ENCODE measurements around the gene ZNF776.

DNA sequence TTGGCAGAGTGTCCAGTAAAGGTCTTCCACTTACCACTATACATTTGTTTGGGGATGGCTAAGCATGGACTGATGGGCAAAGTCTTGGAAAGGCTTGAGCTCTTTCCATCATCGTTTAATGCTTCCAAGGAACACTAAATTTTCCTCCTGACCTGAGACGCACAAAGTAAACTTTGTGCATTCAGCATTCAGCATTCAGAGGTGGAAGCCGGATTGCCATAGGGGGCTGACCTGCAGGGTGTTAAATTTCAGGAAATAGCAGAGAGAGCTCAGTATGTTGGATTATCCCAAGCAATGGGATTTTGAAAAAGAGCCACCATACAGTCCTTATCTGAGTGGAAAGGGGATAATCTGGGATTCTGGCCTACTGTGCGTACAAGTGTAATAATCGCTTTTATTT is 54.1 kb downstream of the ZNF776 start:
- TF ChIP-seq, protein P1, sequence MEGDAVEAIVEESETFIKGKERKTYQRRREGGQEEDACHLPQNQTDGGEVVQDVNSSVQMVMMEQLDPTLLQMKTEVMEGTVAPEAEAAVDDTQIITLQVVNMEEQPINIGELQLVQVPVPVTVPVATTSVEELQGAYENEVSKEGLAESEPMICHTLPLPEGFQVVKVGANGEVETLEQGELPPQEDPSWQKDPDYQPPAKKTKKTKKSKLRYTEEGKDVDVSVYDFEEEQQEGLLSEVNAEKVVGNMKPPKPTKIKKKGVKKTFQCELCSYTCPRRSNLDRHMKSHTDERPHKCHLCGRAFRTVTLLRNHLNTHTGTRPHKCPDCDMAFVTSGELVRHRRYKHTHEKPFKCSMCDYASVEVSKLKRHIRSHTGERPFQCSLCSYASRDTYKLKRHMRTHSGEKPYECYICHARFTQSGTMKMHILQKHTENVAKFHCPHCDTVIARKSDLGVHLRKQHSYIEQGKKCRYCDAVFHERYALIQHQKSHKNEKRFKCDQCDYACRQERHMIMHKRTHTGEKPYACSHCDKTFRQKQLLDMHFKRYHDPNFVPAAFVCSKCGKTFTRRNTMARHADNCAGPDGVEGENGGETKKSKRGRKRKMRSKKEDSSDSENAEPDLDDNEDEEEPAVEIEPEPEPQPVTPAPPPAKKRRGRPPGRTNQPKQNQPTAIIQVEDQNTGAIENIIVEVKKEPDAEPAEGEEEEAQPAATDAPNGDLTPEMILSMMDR (CRISPR knock-in tag; IDR thresholded peaks at IDR 0.05) = no peak
- no peak for TF ChIP-seq MAFF (IDR thresholded peaks at IDR 0.05; ENCODE audit: low read depth, low read length)
- TF ChIP-seq MIER3 (CRISPR knock-in tag; IDR thresholded peaks at IDR 0.05; ENCODE audit: borderline replicate concordance) = no peak
- no peak for TF ChIP-seq SRF (IDR thresholded peaks at IDR 0.05; ENCODE audit: low read depth, low read length)
- TF ChIP-seq, protein P2, sequence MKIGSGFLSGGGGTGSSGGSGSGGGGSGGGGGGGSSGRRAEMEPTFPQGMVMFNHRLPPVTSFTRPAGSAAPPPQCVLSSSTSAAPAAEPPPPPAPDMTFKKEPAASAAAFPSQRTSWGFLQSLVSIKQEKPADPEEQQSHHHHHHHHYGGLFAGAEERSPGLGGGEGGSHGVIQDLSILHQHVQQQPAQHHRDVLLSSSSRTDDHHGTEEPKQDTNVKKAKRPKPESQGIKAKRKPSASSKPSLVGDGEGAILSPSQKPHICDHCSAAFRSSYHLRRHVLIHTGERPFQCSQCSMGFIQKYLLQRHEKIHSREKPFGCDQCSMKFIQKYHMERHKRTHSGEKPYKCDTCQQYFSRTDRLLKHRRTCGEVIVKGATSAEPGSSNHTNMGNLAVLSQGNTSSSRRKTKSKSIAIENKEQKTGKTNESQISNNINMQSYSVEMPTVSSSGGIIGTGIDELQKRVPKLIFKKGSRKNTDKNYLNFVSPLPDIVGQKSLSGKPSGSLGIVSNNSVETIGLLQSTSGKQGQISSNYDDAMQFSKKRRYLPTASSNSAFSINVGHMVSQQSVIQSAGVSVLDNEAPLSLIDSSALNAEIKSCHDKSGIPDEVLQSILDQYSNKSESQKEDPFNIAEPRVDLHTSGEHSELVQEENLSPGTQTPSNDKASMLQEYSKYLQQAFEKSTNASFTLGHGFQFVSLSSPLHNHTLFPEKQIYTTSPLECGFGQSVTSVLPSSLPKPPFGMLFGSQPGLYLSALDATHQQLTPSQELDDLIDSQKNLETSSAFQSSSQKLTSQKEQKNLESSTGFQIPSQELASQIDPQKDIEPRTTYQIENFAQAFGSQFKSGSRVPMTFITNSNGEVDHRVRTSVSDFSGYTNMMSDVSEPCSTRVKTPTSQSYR (CRISPR knock-in tag; IDR thresholded peaks at IDR 0.05; ENCODE audit: borderline replicate concordance) = no peak
- no peak for TF ChIP-seq ZSCAN20 (CRISPR knock-in tag; IDR thresholded peaks at IDR 0.05; ENCODE audit: borderline replicate concordance)
- TF ChIP-seq, protein P3, sequence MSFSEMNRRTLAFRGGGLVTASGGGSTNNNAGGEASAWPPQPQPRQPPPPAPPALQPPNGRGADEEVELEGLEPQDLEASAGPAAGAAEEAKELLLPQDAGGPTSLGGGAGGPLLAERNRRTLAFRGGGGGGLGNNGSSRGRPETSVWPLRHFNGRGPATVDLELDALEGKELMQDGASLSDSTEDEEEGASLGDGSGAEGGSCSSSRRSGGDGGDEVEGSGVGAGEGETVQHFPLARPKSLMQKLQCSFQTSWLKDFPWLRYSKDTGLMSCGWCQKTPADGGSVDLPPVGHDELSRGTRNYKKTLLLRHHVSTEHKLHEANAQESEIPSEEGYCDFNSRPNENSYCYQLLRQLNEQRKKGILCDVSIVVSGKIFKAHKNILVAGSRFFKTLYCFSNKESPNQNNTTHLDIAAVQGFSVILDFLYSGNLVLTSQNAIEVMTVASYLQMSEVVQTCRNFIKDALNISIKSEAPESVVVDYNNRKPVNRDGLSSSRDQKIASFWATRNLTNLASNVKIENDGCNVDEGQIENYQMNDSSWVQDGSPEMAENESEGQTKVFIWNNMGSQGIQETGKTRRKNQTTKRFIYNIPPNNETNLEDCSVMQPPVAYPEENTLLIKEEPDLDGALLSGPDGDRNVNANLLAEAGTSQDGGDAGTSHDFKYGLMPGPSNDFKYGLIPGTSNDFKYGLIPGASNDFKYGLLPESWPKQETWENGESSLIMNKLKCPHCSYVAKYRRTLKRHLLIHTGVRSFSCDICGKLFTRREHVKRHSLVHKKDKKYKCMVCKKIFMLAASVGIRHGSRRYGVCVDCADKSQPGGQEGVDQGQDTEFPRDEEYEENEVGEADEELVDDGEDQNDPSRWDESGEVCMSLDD (CRISPR knock-in tag; IDR thresholded peaks at IDR 0.05; ENCODE audit: borderline replicate concordance) = no peak
- TF ChIP-seq POLR2AphosphoS5 (IDR thresholded peaks at IDR 0.05; ENCODE audit: low read depth, low read length) = no peak
